ENCODE data around the gene CRADD.
"Not testable (repeated sequence)": the region's sequence is repeated elsewhere in the genome, so short reads cannot be mapped to it uniquely, and the experiment has no call there.

Gene CRADD

GRCh38 chr12:93873561-93873960 lies 196.4 kb downstream of the CRADD start:
- no peak for DNase-seq (ENCODE audit: low read depth)

- DNase-seq (ENCODE audit: low read depth) = no peak
Measured at GRCh38 chr12:93875157-93875556, 198.0 kb downstream of the CRADD start.

DNA sequence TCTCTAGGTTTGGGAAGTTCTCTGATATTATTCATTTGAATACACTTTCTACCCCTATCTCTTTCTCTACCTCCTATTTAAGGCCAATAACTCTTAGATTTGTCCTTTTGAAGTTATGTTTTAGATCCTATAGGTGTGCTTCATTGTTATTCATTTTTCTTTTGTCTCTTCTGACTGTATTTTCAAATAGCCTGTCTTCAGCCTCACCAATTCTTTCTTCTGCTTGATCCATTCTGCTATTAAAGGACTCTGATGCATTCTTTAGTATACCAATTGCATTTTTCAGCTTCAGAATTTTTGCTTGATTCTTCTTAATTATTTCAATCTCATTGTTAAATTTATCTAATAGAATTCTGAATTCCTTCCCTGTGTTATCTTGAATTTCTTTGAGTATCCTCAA lies 199.2 kb downstream of the CRADD start:
- DNase-seq (ENCODE audit: low read depth) = no peak

DNA sequence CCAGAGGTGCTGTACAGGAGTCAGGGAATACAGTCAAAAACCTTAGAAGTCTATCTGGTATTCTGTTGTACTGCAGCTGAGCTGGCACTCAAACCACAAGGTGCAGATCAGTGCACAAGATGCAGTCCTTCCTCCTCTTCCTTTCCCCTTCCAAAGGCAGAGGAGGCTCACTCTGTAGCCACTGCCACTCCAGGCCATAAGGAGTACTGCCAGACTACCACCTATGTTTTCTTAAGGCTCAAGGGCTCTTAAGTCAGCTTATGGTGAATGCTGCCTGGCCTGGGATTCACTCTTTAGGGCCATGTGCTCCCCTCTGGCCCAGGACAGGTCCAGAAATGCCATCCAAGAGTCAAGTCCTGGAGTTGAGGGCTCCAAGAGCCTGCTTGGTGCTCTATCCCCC lies 200.3 kb downstream of the CRADD start:
- DNase-seq (ENCODE audit: low read depth) = no peak

GRCh38 chr12:93879476-93880421 lies 202.6 kb downstream of the CRADD start:
- DNase-seq (ENCODE audit: low read depth) = no peak

GRCh38 chr12:93880853-93881522 lies 203.8 kb downstream of the CRADD start:
- no peak for DNase-seq (ENCODE audit: low read depth)

DNA sequence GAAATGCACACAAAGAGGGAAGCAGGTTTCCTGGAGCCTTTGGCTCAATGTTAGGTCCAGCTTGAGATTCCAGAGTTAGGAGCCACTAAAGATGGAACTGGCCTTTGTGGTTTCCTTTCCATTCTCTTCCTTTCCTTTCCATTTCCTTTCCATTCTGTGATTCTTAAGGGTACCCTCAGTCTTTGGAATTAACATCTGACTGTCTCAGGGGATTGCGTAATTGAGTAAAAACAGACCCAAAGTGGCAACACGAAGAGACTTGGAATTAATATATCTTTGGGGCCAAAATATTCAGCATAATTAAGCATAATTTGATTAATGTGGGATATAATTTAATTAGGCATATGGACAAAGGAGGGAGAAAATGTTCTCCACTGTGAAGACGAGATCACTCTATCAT lies 205.6 kb downstream of the CRADD start:
- DNase-seq (ENCODE audit: low read depth) = no peak

DNA sequence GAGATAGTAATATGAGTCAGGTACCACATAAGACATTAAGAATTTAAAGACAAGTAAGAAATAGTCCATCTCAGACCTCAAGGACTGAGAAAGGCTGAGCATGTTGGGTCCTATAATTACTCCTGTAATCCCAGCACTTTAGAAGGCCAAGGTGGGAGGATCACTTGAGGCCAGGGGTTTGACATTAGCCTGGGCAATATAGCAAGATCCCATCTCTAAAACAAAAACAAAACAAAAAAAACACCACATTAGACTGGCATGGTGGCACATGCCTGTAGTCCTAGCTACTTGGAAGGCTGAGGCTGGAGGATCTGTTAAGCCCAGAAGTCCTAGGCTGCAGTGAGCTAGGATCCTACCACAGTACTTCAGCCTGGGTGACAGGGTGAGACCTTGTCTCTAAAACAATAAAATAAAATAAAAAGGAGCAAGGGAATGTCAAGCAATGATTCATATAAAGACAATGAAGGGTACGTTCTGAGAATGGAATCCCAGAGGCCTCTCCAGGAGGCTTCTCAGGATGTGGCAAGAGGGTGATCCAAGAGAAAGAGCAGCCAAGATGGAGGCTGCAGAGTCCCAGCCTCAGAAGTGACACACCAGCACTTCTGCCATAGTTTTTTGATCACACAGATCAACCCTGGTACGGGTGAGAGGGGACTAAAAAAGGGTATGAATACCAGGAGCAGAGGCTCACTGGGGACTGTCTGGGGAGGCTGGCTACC lies 206.4 kb downstream of the CRADD start:
- DNase-seq (ENCODE audit: low read depth) = no peak

GRCh38 chr12:93884794-93885460 lies 207.8 kb downstream of the CRADD start:
- DNase-seq (ENCODE audit: low read depth) = no peak

DNA sequence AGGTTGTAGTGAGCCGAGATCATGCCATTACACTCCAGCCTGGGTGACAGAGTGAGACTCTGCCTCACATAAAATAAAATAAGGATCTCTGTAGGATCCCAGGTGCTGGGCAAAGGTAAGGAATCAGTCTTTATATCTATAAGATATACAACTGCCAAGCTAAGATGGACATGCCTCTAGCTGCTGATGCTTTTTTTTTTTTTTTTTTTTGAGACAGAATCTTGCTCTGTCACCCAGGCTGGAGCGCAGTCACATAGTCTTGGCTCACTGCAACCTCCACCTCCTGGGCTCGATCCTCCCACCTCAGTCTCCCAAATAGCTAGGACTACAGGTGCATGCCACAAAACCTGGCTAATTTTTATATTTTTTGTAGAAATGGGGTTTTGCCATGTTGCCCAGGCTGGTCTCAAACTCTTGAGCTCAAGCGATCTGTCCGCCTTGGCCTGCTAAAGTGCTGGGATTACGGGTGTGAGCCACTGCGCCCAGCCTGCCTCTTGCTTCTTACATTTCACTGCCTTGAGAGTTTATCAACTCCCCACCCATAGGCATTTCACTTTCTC lies 208.9 kb downstream of the CRADD start:
- not testable (repeated sequence) for DNase-seq (ENCODE audit: low read depth)

DNA sequence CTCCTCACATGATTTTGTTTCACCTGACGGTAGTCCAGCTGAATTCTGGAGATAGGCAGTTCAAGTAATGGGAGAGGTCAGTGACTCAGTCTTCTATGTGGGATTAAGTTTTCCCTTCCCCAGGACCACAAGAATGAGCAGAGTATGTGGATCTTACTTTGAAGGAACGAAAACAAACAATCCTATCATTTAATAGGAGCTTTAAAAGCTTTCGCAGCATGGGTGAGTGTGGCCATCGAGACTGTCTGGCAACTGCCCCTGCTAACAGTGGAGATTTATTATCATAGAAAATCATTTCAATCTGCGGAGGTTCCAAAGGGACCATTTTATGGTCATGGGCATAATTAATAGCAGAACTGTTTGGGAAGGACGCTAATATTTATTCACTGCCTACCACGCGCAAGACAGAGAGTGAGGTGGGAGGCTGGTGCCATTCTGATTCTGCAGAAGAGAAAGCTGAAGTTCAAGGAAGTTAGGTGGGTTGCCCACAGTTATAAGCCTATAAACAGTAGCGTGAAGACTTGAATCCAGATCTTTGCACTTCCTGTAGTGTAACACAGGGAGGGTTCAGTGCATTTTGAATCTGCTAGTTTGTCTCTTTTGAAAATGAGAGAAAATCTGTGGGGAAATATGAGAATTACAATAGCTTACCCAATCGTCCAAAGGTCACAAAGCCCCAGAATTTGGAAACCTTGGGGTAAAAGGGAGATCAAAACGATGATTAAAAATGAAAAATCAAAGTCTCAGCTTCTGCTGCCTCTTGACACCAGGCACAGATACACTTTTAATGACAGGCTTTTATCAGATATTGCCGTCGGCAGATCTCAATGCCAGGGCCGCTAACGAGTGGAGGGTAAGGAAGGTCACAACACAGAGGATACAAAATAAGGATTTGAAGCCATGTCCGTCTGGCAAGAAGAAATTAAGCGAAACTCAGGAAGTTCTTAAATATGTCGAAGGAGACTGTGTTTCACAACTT lies 209.6 kb downstream of the CRADD start:
- DNase-seq (ENCODE audit: low read depth) = no peak

GRCh38 chr12:93888964-93889363 lies 211.8 kb downstream of the CRADD start:
- DNase-seq (ENCODE audit: low read depth) = no peak

DNA sequence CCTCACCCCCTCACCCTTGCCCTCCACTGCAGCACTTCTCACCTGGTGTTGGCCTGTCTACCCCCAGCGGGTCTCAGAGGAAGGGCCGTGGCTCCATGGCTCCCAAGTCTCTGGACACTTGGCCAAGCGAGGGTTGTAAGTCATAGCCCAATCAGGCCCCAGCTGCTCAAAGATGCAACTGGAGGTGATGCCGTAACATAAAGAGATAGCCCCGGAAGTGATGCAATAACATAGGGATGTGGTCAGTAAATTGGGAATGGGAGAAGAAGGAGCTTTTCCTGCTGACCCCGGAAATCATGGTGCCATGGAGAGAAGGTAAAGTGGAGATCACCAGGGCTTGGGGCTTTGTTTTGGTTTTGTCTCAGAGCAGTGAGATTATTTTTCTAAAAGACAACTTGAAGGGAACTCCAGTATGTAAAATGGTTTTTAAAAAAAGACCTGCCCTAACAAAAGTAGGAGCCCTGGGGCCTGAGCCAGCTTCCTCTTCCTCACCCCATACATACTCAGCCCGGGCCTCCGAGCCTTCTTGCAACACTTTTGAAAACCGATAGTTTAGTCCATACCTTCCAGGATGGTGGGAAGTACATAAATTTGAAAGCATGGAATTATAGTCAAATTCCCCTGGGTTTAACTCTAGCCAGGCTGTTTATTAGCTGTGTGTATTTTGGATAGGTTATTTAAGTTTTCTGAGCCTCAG lies 212.5 kb downstream of the CRADD start:
- DNase-seq (ENCODE audit: low read depth) = no peak

DNA sequence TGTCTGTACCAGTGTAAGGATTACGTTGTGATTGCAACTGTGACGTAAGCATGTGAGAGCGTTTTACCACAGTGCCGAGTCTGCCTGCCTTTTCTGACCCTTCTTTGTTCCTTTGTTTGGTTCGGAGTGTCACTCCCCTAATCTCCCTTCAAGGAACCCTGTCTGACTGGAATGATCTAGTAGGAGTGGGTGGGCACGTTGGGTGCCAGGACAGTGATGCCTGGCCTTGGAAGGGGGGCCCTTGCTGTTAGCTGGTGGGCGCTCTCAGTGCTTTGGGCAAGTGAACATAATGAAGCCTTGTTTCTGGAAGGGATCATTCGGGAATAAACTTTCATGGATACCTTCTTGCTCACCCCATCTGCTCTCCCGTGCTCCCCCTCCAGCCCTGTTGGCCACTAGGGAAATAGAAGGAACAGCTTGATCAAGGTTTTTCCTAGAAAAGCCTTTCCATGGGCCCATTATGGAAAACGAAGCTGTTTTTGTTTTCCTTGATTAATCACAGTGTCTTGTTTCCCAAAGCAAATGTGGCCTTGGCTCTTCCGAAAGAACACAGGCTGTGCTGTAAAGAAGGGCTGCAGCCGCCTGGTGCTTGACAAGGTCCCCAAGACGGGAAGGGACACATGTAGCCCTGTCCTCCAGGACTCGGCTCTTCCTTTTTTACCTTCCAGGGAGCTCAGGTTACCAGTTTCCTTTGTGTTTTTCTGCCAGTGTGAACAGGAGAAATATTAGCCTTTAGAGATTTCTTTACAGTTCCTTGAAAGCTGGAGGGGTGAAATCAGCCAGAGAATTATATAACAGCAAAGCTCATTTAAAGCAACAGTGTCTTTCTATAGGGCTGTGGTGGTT lies 215.5 kb downstream of the CRADD start:
- no peak for DNase-seq (ENCODE audit: low read depth)

- DNase-seq (ENCODE audit: low read depth) = no peak
Measured at GRCh38 chr12:93894391-93895088, 217.4 kb downstream of the CRADD start.

- DNase-seq (ENCODE audit: low read depth) = no peak
Measured at GRCh38 chr12:93895089-93895445, 217.9 kb downstream of the CRADD start.

- no peak for DNase-seq (ENCODE audit: low read depth)
Measured at GRCh38 chr12:93896427-93896826, 219.3 kb downstream of the CRADD start.

DNA sequence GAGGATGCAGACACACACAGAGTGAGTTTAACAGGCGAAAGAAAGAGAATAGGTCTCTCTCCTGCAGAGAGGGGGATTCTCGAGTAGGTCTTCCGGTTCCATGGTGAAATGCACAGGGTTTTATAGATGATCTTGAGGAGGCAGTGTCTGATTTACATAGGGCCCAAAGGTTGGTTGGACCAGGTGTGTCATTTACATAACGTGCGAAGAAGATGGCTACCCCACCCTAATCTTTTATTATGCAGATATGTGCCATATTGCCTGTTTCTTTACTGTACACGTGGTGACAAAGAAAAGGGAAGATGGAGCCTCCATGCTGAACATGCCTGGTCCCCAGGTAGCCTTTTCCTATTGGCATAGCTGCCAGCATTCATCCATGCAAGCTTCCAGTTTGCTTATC lies 219.8 kb downstream of the CRADD start:
- DNase-seq (ENCODE audit: low read depth) = no peak

- DNase-seq (ENCODE audit: low read depth) = no peak
Measured at GRCh38 chr12:93901739-93902138, 224.6 kb downstream of the CRADD start.

Data from stimulated activated CD8-positive, alpha-beta memory T cell treated with anti-CD3 and anti-CD28 coated beads, Interleukin-7, amount 100 ng/mL, for 24 hours (primary cell).